ENCODE data around the gene SPECC1.
A peak's percentile ranks its signal among the peaks of the same experiment; 100 is the strongest.

Gene SPECC1

GRCh38 chr17:20091174-20092029 lies 82.2 kb downstream of the SPECC1 start:
- H3K36me3 ChIP-seq: peaks cover 0 to 53% (median 6%) of the 10 kb centered on the region in 11 experiments; a peak in 16 of 22 replicates

GRCh38 chr17:20092261-20092867 lies 83.2 kb downstream of the SPECC1 start:
- Histone ChIP-seq H3K4me2 (peak overlapping the region; percentile 75 to 97 (median 84); a peak in 21 of 22 replicates), H3K27ac (peak overlapping the region in 10 of 11 experiments; percentile 65 to 89 (median 80); a peak in 18 of 22 replicates), H3K4me1 (peaks cover 32 to 57% (median 42%) of the 10 kb centered on the region in 10 experiments), H3K9me3 (replicated peaks in 1 of 11) (no peaks in the 10 kb centered on the region), H3K4me3 (no peak overlapping the region), H3K27me3 (no peaks in the 10 kb centered on the region), H3K36me3 (peaks cover 3 to 57% (median 15%) of the 10 kb centered on the region in 11 experiments; a peak in 20 of 22 replicates), H4K20me1 (peaks cover 0 to 99% (median 83%) of the 10 kb centered on the region in 11 experiments; a peak in 17 of 22 replicates), H3K9ac (peak overlapping the region in 7 of 11 experiments; percentile 46 to 75 (median 69); a peak in 12 of 22 replicates)
- TF ChIP-seq Cebpa-rat (IDR thresholded peaks at IDR 0.05): no peak

More at GRCh38 chr17:20091174-20092029, 82.2 kb downstream of the SPECC1 start:
- peak overlapping the region in 6 of 10 experiments; percentile 3 to 43 (median 18); a peak in 9 of 20 replicates for H3K4me3 ChIP-seq
- peak overlapping the region in 10 of 11 experiments; percentile 34 to 75 (median 62); a peak in 18 of 22 replicates for H3K9ac ChIP-seq
- peak overlapping the region in 10 of 11 experiments; percentile 65 to 89 (median 80); a peak in 21 of 22 replicates for H3K27ac ChIP-seq
- no peak for TF ChIP-seq Cebpa-rat (IDR thresholded peaks at IDR 0.05)
- no peaks in the 10 kb centered on the region for H3K27me3 ChIP-seq
- H3K4me2 ChIP-seq: peak overlapping the region; percentile 75 to 97 (median 84)
- peaks cover 32 to 61% (median 42%) of the 10 kb centered on the region in 10 experiments for H3K4me1 ChIP-seq
- H4K20me1 ChIP-seq: peaks cover 0 to 99% (median 81%) of the 10 kb centered on the region in 11 experiments; a peak in 17 of 22 replicates
- H3K9me3 ChIP-seq (replicated peaks in 1 of 11): no peaks in the 10 kb centered on the region

GRCh38 chr17:20092973-20093626 lies 83.9 kb downstream of the SPECC1 start:
- peaks cover 0 to 99% (median 83%) of the 10 kb centered on the region in 11 experiments; a peak in 17 of 22 replicates for H4K20me1 ChIP-seq
- no peak overlapping the region for H3K9ac ChIP-seq
- H3K36me3 ChIP-seq: peaks cover 11 to 57% (median 23%) of the 10 kb centered on the region in 11 experiments; a peak in 21 of 22 replicates
- H3K4me1 ChIP-seq: peaks cover 32 to 56% (median 42%) of the 10 kb centered on the region in 10 experiments
- peak overlapping the region in 7 of 11 experiments; percentile 75 to 97 (median 85); a peak in 11 of 22 replicates for H3K4me2 ChIP-seq
- no peaks in the 10 kb centered on the region for H3K27me3 ChIP-seq
- peak overlapping the region in 1 of 11 experiments; percentile 85; a peak in 1 of 22 replicates for H3K27ac ChIP-seq
- no peak overlapping the region for H3K4me3 ChIP-seq
- TF ChIP-seq Cebpa-rat (IDR thresholded peaks at IDR 0.05): no peak
- no peaks in the 10 kb centered on the region for H3K9me3 ChIP-seq (replicated peaks in 1 of 11)

GRCh38 chr17:20094777-20095176 lies 85.6 kb downstream of the SPECC1 start:
- Histone ChIP-seq H3K27ac (no peak overlapping the region), H3K4me2 (no peak overlapping the region), H3K36me3 (peaks cover 18 to 62% (median 32%) of the 10 kb centered on the region in 11 experiments; a peak in 21 of 22 replicates), H4K20me1 (peaks cover 0 to 97% (median 76%) of the 10 kb centered on the region in 11 experiments; a peak in 17 of 22 replicates), H3K9ac (no peak overlapping the region), H3K4me1 (peaks cover 24 to 44% (median 35%) of the 10 kb centered on the region in 10 experiments), H3K27me3 (no peaks in the 10 kb centered on the region), H3K4me3 (no peak overlapping the region), H3K9me3 (replicated peaks in 1 of 11) (no peaks in the 10 kb centered on the region)
- no peak for TF ChIP-seq Cebpa-rat (IDR thresholded peaks at IDR 0.05)

GRCh38 chr17:20095336-20096080 lies 86.3 kb downstream of the SPECC1 start:
- H3K4me3 ChIP-seq: no peak overlapping the region
- H3K9me3 ChIP-seq (replicated peaks in 1 of 11): no peaks in the 10 kb centered on the region
- H3K36me3 ChIP-seq: peaks cover 18 to 69% (median 38%) of the 10 kb centered on the region in 11 experiments; a peak in 21 of 22 replicates
- H3K27ac ChIP-seq: no peak overlapping the region
- peak overlapping the region in 1 of 11 experiments; percentile 12; a peak in 2 of 22 replicates for H3K4me2 ChIP-seq
- TF ChIP-seq Cebpa-rat (IDR thresholded peaks at IDR 0.05): no peak
- H3K4me1 ChIP-seq: peaks cover 24 to 40% (median 31%) of the 10 kb centered on the region in 10 experiments
- H3K9ac ChIP-seq: no peak overlapping the region
- H3K27me3 ChIP-seq: no peaks in the 10 kb centered on the region
- H4K20me1 ChIP-seq: peaks cover 0 to 96% (median 73%) of the 10 kb centered on the region in 11 experiments; a peak in 17 of 22 replicates

- Histone ChIP-seq H3K9ac (no peak overlapping the region), H3K36me3 (peaks cover 18 to 76% (median 43%) of the 10 kb centered on the region in 11 experiments; a peak in 21 of 22 replicates), H3K4me3 (no peak overlapping the region), H3K27me3 (no peaks in the 10 kb centered on the region), H3K4me2 (no peak overlapping the region), H3K27ac (no peak overlapping the region), H3K4me1 (peaks cover 15 to 30% (median 22%) of the 10 kb centered on the region in 10 experiments), H3K9me3 (replicated peaks in 1 of 11) (no peaks in the 10 kb centered on the region), H4K20me1 (peaks cover 0 to 90% (median 69%) of the 10 kb centered on the region in 11 experiments; a peak in 17 of 22 replicates)
- TF ChIP-seq Cebpa-rat (IDR thresholded peaks at IDR 0.05): no peak
Observed at GRCh38 chr17:20096430-20096829, 87.3 kb downstream of the SPECC1 start.

GRCh38 chr17:20097330-20097729 lies 88.2 kb downstream of the SPECC1 start:
- TF ChIP-seq Cebpa-rat (IDR thresholded peaks at IDR 0.05): no peak
- Histone ChIP-seq H3K9me3 (replicated peaks in 1 of 11) (no peaks in the 10 kb centered on the region), H3K4me3 (no peak overlapping the region), H3K27me3 (no peaks in the 10 kb centered on the region), H3K27ac (no peak overlapping the region), H3K4me1 (peaks cover 6 to 21% (median 13%) of the 10 kb centered on the region in 10 experiments), H4K20me1 (peaks cover 0 to 94% (median 74%) of the 10 kb centered on the region in 11 experiments; a peak in 17 of 22 replicates), H3K4me2 (no peak overlapping the region), H3K36me3 (peaks cover 18 to 82% (median 52%) of the 10 kb centered on the region in 11 experiments; a peak in 21 of 22 replicates), H3K9ac (no peak overlapping the region)
